ENCODE results near the gene C15orf62. TPM values are rescaled to one million over a fixed set of nuclear protein-coding genes. Genes with fewer than 3 reads are reported as not detected.

The C15orf62 gene
- total RNA-seq, 1 experiment from 2014 or later: not detected

DNA sequence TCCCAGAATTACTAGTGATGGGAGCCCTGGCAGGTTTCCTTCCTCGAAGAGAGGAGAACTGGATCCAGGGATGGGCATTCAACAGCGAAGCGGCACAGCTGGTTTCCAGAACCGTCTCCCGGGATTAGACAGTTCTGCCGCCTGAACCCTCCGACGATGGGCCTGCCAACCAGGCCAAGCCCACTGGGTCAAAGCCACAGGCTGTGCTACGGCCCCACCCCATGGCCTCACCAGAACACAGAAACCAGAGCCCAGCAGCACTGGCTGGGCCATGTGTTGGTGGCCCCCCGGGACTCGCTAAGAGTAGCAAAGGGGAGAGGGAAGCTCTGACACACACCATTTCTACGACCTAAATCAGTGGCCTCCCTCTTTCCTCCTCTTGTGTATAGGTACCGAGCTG is 2.2 kb downstream of the C15orf62 start:
- in situ Hi-C loops (cut with HindIII; ENCODE audit: low pct_unique_long_range_greater_than_20kb, low sequenced_read_pairs): no loop called here

DNA sequence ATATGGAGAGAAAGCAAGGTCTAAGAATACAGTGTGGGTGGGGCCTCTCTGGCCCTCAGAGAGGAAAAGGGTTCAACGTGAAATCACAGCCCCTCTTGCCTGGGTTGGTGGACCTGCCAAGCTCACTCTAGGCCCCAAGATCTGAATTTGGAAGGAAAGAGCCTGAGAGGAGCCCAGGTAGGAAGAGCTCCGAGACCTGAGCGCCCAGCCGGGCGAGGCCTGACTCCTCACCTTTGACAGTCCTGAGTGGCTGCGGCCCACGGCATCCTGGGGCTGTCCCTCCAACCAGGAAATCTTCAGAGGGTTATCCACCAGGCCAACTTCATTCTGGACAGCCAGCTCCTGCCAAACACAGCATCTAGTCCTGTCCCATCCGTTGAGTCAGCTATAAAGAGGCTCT is 3.7 kb downstream of the C15orf62 start:
- in situ Hi-C loops (cut with HindIII; ENCODE audit: low pct_unique_long_range_greater_than_20kb, low sequenced_read_pairs): no loop called here
- DNase-seq (ENCODE audit: low read depth, low spot score): no peak

More for the DNA sequence above, 2.2 kb downstream of the C15orf62 start:
- DNase-seq (ENCODE audit: low read depth, low spot score): no peak

DNA sequence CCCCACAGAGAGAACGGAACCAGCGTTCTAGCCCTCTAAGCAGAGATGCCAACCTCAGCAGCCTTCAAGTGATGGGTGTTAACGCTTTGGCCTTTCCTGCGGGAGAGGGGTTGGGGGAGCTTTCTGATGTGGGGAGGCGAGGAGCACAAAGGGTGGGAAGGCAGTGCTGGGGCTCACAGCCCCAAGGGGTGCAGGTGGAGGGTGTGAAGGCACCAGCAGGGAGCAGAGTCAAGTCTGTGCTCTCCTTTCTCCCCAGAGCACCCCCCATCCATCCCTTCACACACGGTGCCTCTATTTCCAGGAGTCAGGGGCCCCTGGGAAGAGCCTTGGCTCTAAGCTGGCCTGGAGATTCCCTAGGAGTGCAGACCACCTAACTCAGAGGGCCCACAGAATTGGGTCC is 4.1 kb downstream of the C15orf62 start:
- DNase-seq (ENCODE audit: low read depth, low spot score): no peak
- in situ Hi-C loops (cut with HindIII; ENCODE audit: low pct_unique_long_range_greater_than_20kb, low sequenced_read_pairs): no loop called here

DNA sequence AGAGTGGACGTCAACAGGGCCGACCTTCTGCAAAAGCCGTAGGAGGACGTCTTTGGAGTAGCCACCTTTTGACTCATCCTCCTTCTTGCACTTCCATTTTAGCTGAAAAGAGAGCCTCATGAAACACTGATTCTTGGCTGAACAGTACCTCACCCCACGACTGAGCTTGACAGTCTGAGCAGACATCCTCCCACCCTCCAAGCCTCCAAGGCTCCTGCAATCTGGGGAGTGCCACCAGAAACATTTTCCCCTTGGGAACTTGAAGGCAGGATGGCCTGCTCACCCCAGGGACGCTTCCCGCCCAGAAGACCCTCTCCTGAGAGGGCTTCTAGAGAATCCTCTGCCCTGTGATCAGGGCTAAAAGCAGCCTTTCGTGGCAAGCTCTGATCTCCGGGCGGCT is 5.2 kb downstream of the C15orf62 start:
- in situ Hi-C loops (cut with HindIII; ENCODE audit: low pct_unique_long_range_greater_than_20kb, low sequenced_read_pairs): no loop called here

DNA sequence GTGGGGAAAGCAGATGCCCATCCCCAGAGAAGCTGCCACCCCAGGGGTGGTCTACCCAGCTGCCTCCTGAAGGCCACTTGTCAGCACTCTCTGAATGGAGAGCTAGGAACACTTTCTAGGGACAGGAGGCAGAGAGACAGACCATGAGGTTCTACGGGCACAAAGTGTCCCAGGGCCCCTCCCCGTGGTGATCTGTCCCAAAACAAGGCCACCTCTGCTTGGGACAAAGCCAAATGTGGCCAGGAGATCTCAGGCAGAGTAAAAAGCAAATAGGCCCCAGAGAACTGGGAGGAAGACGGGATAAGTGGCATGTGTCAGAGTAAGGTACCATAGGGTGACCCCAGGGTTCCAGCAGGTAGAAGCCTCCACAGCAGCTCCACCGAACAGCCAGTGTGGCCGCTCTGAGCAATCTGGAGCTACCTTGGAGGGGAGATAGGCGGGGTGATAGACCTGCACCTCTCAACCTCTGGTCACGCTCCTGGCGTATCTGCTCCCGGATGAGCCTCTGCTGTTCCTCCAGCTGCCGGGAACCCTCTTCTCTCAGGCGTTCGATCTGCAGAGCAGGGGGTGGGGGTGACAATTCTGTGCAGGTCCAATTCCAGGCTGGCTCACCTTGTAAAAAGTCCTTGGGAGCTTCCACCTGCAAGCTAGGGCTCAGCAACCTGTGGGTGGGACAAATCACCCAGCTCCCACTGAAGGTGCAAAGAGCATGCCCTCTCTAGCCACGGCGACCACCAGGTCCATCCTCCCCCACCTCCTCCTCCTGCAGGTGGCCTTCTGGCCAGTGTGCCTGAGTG is 6.2 kb downstream of the C15orf62 start:
- in situ Hi-C loops (cut with HindIII; ENCODE audit: low pct_unique_long_range_greater_than_20kb, low sequenced_read_pairs): no loop called here
- DNase-seq (ENCODE audit: low read depth, low spot score): no peak

More for the DNA sequence above, 5.2 kb downstream of the C15orf62 start:
- no peak for DNase-seq (ENCODE audit: low read depth, low spot score)

DNA sequence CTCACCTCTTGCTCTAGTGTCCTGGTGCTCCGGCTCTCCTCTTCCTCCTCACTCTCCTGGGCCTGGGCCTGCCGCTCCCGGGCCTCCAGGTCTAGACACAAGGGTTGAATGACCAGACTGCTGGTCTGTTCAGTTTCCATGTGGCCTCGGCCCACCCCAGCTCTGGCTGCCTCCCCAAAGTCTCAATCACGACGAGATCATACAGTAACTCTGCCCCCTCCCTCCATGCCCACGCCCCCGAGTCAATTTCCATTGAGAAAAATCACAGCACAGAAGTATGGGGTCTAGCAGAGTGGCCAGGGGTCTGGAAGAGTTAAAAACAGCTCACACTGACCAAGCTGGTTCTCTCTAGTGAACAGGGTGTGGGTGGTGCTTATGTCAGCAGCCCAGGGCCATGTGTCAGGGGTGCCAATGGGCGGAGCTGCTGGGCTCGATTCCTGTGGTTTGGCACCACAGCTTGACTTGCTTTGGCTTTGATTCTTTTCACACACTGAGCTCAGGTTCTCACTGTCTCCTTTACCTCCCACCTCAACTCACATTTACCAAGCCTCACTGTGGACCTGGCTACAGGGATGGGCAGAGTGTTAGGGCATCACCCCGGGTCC is 6.9 kb downstream of the C15orf62 start:
- no peak for DNase-seq (ENCODE audit: low read depth, low spot score)
- in situ Hi-C loops (cut with HindIII; ENCODE audit: low pct_unique_long_range_greater_than_20kb, low sequenced_read_pairs): no loop called here

DNA sequence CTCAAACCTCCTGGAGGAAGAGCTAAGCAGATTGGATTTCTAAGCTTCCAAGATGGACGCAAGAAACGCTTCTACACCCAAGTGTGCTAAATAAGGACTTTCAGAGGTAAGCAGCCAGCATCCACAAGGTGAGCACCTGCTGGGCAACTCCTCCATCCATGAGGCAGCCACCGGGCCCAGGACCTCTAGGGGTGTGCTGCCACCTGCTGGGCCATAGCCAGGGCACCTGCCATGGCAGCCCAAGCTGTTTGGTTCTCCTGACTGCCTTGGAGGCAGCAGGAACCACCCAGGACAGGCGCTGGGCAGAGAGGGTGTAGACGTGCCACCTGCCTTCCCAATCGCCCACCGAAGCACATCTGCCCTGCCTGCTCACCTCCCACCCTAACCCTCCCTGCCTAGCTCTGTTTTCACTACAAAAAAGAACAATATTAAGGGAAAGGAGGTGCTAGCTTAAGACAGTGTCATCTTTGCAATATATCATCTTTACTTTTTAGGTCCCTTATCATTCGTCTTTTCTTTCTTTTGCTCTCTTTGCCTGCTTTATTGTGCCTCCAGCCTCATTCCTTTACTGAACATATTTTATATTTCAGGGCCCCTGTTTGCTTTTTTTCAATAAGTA is 12.9 kb downstream of the C15orf62 start:
- DNase-seq (ENCODE audit: low read depth, low spot score): peak; percentile 65
- in situ Hi-C loops (cut with HindIII; ENCODE audit: low pct_unique_long_range_greater_than_20kb, low sequenced_read_pairs): no loop called here

DNA sequence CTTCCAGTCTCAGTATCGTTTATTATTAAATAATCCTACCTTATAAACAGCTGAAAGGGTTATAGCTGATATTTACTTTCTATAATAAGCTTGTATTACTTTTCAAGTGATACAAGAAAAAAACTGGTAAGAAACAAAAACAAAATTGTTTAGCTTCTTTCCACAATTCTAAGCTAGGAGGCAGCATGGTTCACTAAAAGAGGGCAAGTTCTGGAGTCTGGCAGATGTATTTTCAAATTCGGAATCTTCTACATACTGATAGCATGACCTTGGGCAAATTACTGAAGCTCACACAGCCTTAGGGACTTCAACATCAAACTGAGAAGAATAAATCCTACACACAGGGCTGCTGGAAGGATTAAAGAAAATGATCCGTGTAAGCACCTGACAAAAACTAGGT is 15.4 kb downstream of the C15orf62 start:
- no peak for DNase-seq (ENCODE audit: low read depth, low spot score)
- in situ Hi-C loops (cut with HindIII; ENCODE audit: low pct_unique_long_range_greater_than_20kb, low sequenced_read_pairs): no loop called here

DNA sequence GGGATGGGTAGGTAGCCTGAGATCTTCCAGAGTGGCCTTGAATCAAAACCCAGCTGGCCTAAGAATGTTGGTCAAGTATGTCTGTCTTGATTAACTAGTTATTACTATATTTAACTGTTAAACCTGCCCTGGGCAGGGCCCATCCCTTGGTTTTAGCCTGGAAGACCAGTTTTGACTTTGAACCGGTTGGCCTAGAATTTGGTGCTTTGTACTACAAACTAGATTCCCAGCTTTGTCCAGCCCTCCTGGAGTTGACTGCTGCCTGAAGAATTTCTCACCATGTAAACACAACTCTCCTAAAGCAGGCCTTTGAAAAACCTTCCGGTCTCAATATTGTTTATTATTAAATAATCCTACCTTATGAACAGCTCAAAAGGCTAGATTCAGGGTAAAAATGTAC is 16.0 kb downstream of the C15orf62 start:
- no peak for DNase-seq (ENCODE audit: low read depth, low spot score)
- in situ Hi-C loops (cut with HindIII; ENCODE audit: low pct_unique_long_range_greater_than_20kb, low sequenced_read_pairs): no loop called here

DNA sequence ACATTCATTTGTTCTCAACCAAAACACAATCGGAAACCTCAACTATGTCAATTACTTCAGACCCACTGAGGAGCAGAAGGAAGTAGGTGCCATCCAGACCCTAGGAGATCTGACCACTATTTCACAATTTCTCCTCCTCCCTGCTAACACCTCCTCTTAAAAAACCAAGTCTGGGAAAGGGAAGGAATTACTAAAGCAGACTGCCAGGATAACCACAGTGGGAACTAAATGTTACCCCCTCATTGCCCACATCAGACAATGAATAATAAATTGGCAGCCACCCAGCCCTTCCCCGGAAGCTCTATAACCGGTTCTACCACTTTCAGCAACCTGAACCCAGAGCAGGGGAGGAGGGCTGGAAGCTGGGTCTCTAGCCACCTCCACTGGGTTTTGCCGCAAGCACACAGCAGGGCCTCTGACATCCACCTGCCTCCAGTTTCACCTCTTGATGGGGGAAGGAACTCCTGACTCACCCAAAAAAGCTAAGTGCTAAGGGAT is 17.6 kb downstream of the C15orf62 start:
- in situ Hi-C loops (cut with HindIII; ENCODE audit: low pct_unique_long_range_greater_than_20kb, low sequenced_read_pairs): no loop called here
- no peak for DNase-seq (ENCODE audit: low read depth, low spot score)

DNA sequence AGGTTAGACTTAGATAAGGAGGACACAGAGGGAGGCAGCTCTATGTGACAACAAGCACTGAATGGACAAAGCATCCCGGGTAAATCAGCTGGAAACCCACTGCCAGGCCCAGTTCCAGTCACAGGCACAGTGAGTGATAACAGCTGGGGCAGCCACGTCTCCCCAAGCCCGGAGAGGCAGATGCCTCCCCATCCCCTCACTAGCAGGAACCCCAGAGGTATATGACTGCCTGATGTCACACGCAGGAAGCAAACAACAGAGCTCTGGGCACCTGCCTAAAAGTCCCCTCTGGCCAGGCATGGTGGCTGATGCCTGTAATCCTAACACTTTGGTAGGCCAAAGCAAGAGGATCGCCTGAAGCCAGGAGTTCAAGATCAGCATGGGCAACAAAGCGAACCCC is 18.2 kb downstream of the C15orf62 start:
- no peak for DNase-seq (ENCODE audit: low read depth, low spot score)
- in situ Hi-C loops (cut with HindIII; ENCODE audit: low pct_unique_long_range_greater_than_20kb, low sequenced_read_pairs): no loop called here

DNA sequence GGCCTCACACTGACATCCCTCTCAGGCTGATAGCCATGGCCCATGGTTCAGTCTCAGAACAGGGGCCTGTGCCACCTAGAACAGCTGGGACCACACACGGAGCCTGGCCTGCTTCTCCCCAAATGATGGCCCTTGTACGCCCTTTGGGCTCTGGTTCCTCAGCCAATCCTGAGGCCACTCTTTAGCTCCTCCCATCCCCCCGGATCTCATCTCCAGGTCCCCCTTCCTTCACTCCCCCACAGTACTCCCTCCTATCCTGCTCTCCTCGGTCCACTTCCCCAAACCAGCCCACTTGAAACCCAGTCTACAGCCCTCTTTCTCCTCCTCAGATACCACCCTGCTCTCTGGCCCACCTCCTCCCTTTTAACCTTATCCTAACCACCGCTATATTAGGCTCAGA is 19.3 kb downstream of the C15orf62 start:
- in situ Hi-C loops (cut with HindIII; ENCODE audit: low pct_unique_long_range_greater_than_20kb, low sequenced_read_pairs): no loop called here

DNA sequence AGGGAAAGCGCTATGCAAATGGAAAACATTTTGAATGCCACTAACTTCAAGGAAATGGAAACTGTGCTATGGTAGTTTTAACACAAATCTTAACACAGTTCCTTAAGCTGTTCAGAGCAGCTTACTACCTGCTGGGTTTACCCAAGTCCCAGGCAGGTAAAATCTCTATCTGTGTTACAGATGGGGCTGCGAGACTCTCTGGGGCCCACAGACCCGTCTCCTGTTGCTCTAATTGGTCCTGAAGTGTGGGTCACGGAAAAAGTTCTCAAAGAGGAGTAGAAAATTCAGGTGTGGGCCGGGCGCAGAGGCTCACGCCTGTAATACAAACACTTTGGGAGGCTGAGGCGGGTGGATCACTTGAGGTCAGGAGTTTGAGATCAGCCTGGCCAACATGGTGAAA is 20.2 kb downstream of the C15orf62 start:
- no peak for DNase-seq (ENCODE audit: low read depth, low spot score)
- in situ Hi-C loops (cut with HindIII; ENCODE audit: low pct_unique_long_range_greater_than_20kb, low sequenced_read_pairs): no loop called here

More for the DNA sequence above, 19.3 kb downstream of the C15orf62 start:
- DNase-seq (ENCODE audit: low read depth, low spot score): no peak

DNA sequence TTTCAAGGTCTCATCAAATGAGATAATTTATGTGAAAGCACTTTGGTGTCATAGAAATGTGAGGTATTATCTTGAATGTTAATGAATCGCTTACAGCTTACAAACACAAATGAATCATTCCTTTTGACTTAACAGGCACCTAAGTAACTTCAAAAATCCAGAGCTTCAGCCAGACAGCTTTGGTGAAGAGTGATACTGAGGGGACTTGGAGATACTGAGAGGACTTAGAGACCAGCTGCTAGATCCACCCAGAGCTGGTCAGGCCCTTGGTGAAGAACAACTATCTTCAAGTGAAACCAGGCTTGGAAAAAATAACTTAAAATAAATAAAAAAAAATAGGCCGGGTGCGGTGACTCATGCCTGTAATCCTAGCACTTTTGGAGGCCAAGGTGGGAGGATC is 20.9 kb downstream of the C15orf62 start:
- in situ Hi-C loops (cut with HindIII; ENCODE audit: low pct_unique_long_range_greater_than_20kb, low sequenced_read_pairs): no loop called here
- no peak for DNase-seq (ENCODE audit: low read depth, low spot score)

DNA sequence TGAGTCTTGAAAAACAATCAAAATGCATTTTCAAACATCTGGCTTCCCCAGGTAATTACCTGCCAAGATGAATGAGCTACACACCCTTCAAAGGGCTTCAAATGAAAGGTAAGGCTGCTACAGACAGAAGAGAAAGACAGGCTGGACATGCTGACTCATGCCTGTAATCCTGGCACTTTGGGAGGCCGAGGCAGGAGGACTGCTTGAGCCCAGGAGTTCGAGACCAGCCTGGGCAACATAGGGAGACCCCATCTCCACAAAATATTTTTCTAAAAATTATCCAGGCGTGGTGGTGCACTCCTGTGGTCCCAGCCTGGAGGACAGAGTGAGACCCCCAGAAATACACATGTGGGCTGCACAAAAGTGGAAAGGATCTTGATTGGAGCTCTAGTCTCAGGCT is 22.6 kb downstream of the C15orf62 start:
- in situ Hi-C loops (cut with HindIII; ENCODE audit: low pct_unique_long_range_greater_than_20kb, low sequenced_read_pairs): no loop called here
- no peak for DNase-seq (ENCODE audit: low read depth, low spot score)

DNA sequence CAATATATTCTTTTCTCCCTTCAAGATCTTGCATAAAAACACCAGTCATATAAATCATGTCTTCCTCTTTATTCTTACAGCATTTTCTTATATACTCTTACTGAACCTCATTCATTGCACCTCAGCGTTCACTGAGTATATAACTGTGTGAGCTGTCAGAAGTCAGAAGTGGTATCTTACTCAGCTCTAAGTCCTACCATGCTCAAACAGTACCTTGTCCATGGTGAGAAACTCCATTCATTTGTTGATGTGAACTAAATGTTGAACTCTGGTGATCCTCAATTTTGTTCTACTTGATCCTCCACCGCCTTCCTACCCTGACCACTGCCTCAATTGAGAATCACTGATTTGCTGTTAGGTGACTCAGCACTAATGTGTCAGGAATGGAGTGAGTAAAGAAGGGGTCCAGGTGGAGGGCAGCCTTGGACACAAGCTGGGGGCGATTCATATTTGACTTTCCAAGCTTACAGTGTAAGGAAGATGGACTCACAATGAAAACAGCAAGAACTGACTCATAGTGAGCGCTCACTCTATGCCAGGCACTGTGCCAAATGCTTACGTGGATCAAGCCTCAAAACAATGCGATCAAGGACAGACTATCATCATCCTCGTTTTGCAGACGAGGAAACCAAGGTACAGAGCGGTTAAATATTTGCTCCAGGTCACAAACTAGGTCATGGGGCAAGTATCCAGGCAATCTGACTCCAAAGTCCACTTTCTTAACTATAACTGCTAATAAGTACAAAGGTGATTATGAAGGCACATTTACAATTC is 23.6 kb downstream of the C15orf62 start:
- in situ Hi-C loops (cut with HindIII; ENCODE audit: low pct_unique_long_range_greater_than_20kb, low sequenced_read_pairs): no loop called here
- DNase-seq (ENCODE audit: low read depth, low spot score): no peak

DNA sequence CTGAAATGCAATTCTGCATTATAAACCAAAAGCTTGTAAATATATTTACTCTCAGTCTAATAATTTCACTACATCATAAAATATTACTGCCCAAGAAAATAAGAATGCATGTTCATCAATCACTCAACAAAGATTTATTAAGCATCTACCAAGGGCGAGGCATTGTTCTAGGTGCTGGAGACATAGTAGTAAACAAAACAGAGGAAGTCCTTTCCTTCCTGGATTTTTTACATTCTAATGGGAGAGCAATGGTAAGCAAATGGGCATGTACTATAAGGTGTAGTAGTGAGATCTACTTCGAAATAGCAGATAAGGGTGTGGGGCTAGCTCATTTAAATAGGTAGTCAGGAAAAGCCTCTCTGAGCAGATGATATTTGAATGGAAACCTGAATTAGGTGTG is 26.3 kb downstream of the C15orf62 start:
- DNase-seq (ENCODE audit: low read depth, low spot score): no peak
- in situ Hi-C loops (cut with HindIII; ENCODE audit: low pct_unique_long_range_greater_than_20kb, low sequenced_read_pairs): no loop called here

DNA sequence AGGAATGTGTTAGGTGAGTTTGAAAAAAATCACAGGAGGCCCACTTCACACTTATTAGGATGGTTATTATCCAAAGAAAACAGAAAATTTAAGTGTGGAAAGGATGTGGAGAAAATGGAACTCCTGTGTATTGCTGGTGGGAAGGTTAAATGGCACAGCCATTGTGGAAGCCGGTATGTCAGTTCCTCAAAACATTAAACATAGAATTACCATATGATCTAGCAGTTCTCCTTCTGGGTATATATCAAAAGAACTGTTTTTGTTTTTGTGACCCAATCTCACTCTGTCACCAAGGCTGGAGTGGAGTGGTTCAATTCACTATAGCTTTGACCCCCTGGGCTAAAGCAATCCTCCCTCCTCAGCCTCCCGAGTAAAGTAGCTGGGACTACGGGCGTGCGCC is 26.7 kb downstream of the C15orf62 start:
- no peak for DNase-seq (ENCODE audit: low read depth, low spot score)
- in situ Hi-C loops (cut with HindIII; ENCODE audit: low pct_unique_long_range_greater_than_20kb, low sequenced_read_pairs): no loop called here

Data from SK-MEL-5 (cell line).